ENCODE results near the gene TCF4.

TCF4 gene

GRCh38 chr18:55380589-55380988 lies 207.4 kb downstream of the TCF4 start:
- DNase-seq: no peak

GRCh38 chr18:55376387-55376786 lies 211.6 kb downstream of the TCF4 start:
- DNase-seq: no peak

GRCh38 chr18:55375930-55376329 lies 212.1 kb downstream of the TCF4 start:
- DNase-seq: no peak

DNA sequence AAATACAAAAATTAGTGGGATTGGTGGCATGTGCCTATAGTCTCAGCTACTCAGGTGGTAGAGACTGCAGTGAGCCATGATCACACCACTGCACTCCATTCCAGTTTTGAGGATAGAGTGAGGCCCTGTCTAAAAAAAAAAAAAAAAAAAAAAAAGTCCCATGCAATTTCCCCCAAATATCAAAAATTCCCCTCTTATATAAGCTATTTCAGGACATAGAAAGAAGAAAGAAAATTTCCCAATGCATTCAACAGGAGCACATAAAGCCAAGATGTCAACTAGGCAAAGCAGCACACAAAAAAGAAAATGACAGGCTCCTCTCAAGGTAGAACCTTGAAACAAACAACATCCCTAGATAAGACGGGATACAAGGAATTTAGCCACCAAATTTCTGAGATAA lies 213.3 kb downstream of the TCF4 start:
- no peak for DNase-seq

- no peak for DNase-seq
Measured at GRCh38 chr18:55372209-55372608, 215.8 kb downstream of the TCF4 start.

GRCh38 chr18:55370936-55371335 lies 217.1 kb downstream of the TCF4 start:
- DNase-seq: no peak

- DNase-seq: no peak
Measured at GRCh38 chr18:55369346-55369745, 218.6 kb downstream of the TCF4 start.

DNA sequence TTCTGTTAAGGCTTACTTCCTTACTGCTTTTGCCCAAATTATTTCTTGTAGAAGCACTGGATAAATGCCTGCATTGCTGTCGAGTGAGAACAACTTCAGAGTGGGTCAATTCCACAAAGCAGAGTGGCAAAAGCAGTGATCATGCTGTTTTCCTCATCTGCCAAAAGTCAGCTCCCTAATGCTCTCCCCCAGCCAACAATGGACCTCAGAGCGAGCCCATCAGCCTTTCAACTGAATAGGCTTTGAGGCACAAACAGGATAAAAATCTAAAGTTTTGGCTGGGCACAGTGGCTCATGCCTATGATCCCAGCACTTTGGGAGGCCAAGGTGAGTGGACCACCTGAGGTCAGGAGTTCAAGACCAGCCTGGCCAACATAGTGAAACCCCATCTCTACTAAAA lies 222.7 kb downstream of the TCF4 start:
- no peak for DNase-seq

DNA sequence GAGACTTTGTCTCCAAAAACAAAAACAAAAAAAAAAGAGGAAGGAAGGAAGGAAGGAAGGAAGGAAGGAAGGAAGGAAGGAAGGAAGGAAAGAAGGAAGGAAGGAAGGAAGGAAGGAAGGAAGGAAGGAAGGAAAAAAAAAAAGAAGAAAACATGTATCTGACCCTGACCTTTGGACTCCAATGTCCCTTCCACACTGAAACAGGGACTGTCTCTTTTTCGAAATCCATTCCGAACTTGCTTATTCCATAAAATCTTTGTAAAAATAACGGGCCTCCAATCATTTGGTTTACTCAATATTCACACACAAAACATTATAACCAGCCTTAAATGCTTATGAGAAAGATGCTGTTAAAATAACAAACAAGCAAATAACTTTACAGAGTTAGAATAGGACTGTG lies 225.7 kb downstream of the TCF4 start:
- no peak for DNase-seq

DNA sequence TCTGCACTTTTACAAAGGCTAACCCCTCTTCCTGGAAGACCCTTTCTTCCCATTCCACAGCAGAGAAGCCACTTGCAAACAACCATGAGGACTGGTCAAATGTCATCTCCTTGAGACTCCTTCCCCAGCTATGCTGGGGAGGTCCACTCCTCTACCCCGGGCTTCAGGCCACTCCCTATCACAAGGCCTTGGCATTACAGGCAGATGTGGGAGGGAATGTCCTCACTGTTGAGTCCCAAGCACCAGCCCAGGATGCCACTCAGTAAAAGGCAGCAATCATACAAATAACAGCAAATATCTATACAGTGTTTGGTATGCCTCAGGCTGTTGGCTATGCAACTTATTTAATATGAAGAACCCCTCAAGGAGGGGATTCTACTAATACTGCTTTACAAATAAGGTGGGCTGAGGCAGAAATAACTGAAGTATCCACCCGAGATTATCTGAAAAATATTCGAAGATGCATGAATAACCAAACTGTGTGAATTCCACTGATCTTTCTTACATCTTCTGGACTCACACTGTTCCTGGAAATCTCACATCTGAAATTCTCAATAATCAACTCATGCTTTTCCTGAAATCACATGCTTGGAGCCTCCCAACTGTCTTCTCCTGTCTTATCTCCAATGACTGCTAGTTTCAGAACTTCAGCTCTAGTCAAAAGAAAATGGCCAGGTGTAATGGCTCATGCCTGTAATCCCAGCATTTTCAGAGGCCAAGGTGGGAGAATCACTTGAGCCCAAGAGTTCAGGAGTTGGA lies 226.3 kb downstream of the TCF4 start:
- DNase-seq: no peak

DNA sequence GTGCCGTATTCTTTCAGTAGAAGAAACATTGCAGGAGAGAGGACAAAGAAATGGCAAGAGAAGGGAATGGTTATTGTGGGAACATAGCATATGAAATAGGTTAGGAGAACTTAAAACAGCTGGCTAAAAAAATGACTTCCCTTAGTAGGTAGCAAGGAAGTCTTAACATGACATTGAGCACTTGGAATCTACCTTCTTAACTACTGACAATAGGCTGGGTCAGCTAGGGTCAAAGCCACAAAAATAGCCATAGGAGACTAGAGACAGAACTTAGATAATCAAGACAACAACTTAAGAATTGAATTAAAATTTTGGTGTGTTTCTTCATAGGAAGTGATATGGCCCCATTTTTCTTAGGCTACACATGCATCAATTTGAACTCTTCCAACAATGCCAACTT lies 227.9 kb downstream of the TCF4 start:
- no peak for DNase-seq

- DNase-seq: no peak
Measured at GRCh38 chr18:55356815-55357214, 231.2 kb downstream of the TCF4 start.

DNA sequence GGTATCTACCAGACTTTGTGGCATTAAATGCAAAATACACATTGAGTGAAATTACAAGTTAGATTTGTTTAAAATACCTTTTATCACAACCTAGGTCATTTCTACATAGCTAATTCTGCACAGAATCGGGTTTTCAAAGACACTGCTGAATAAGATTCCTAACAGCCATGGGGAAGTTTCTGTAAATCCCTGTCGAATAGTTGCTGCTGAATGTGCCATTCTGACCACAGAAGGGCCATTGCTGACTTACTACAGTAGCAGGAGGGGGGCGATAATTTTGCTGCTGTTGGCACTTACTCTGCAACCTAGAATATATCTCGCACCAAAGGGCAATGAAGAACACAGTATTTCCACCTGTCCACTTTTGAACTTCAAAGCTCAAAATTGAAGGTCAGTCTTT lies 232.8 kb downstream of the TCF4 start:
- no peak for DNase-seq

- DNase-seq: no peak
Measured at GRCh38 chr18:55354795-55355194, 233.2 kb downstream of the TCF4 start.

GRCh38 chr18:55353806-55354205 lies 234.2 kb downstream of the TCF4 start:
- DNase-seq: no peak

DNA sequence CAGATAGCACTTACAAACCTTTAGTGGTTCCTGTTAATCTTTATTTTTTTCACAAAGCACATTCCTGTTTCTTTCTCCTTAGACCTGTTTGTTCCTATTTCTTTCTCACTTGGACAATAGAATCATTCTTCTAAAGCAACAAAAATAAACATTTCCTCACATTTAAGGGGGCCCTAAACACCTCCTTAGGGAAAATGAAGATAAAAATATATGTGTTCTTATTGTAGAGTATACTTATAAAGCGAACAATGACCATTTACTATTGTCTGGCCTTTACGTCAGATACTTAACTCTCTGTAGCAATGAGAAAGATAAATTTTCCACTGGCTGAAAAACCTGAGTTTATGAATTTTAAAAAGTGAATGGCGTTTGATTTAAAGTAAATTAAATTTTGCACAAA lies 234.6 kb downstream of the TCF4 start:
- DNase-seq: no peak

- DNase-seq: no peak
Measured at GRCh38 chr18:55351980-55352714, 235.8 kb downstream of the TCF4 start.

DNA sequence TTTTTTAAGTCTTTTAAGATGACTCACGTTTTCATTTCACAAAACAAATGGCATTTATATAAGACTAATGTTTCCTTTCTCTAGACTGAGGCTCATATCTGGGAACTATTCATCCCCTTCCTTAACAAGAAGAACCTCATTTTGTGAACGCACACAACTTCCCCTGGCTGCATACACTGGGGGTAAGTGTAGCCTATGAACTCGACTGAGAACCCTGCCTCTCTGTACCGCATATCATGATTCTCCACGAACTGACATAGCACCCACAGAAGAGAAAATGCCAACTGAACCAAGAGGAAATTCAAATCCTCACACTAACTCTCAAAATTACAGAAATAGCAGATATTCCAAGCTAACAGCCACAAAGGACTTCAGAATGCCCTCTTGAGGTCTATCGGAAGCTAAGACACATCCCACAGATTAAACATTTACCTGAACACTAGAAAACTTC lies 236.7 kb downstream of the TCF4 start:
- DNase-seq: no peak

- no peak for DNase-seq
Measured at GRCh38 chr18:55349685-55350084, 238.3 kb downstream of the TCF4 start.

GRCh38 chr18:55346961-55347740 lies 240.8 kb downstream of the TCF4 start:
- no peak for DNase-seq

DNA sequence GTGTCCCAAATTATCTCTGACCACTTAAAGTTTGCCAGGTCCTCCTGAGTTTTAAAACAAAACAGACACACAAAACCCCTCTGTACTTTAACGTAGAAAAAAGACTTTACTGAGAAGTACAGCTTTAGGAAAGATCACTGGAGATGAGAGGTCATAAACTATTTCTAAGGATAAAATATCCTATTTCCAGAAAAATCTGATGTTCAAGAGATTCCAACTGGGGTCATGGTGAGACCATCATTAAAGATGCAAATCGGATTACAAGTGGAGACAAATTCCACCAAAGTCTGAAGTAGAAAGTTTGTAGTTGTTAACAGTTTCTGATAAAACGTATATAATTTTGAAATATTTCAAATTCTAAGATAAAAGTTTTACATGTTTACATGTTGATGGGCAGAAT lies 241.6 kb downstream of the TCF4 start:
- DNase-seq: no peak

- no peak for DNase-seq
Measured at GRCh38 chr18:55345103-55345950, 242.7 kb downstream of the TCF4 start.

Data from stimulated activated naive CD4-positive, alpha-beta T cell (primary cell).